Stimulated activated effector memory CD8-positive, alpha-beta T cell treated with anti-CD3 and anti-CD28 coated beads, Interleukin-12 subunit alpha, Interleukin-12 subunit beta, amount 100 ng/mL, for 72 hours (primary cell): Measurements from ENCODE around the gene FSTL1.
A peak's percentile ranks its signal among the peaks of the same experiment; 100 is the strongest.

ENCODE experiments used
- ATAC-seq: fragments of 150-1000 bp; cut with Tn5 transposase; 2 replicates; pipeline ENCODE4 v1.10.0; 2021
- DNase-seq, 2 donors: peaks; one replicate each; pipeline ENCODE4 v3.0.0; 2021 to 2022; ENCODE audit warnings: low spot score in 2 of 2
- H3K27ac Mint-ChIP-seq: one replicate; pipeline ENCODE4 v1.8.0; 2022; ENCODE audit warnings: mild to moderate bottlenecking, mixed read lengths
- H3K36me3 Mint-ChIP-seq: one replicate; pipeline ENCODE4 v1.8.0; 2022; ENCODE audit warnings: mild to moderate bottlenecking, mixed read lengths
- H3K4me1 Mint-ChIP-seq: one replicate; pipeline ENCODE4 v1.8.0; 2022; ENCODE audit warnings: mixed read lengths
- H3K4me3 Mint-ChIP-seq: one replicate; pipeline ENCODE4 v1.8.0; 2022; ENCODE audit warnings: mild to moderate bottlenecking, mixed read lengths
- H3K9me3 Mint-ChIP-seq: one replicate; pipeline ENCODE4 v1.8.0; 2022; ENCODE audit warnings: mixed read lengths

FSTL1 gene

GRCh38 chr3:120418866-120419490, 31.8 kb downstream of the FSTL1 start:
- H3K27ac Mint-ChIP-seq = no peak overlapping the region
- no peaks in the 10 kb centered on the region for H3K9me3 Mint-ChIP-seq
- peak; percentile 49 for ATAC-seq
- no peak overlapping the region for H3K4me3 Mint-ChIP-seq
- no peak for DNase-seq
- H3K4me1 Mint-ChIP-seq = peaks cover 24% of the 10 kb centered on the region
- no peaks in the 10 kb centered on the region for H3K36me3 Mint-ChIP-seq

DNA sequence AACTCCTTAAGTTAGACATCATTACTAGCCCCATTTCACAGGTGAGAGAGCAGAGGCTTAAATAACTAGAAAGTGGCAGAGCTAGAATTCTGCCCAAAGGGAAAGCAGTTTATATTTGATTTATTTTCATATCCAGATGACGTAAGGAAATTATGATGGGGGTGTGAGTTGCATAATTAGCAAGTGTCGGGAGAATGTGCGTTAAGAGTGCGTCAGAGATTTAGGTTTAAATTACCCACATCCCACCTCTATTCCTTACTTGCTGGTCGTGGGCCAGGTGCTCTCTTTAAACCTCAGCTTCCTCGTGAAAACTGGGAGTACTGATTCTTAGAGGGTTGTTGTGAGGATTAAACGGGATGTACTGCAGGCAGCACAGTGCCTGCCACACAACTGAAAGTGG, 32.3 kb downstream of the FSTL1 start:
- Mint-ChIP-seq H3K27ac (no peak overlapping the region), H3K4me3 (no peak overlapping the region), H3K9me3 (no peaks in the 10 kb centered on the region)

DNA sequence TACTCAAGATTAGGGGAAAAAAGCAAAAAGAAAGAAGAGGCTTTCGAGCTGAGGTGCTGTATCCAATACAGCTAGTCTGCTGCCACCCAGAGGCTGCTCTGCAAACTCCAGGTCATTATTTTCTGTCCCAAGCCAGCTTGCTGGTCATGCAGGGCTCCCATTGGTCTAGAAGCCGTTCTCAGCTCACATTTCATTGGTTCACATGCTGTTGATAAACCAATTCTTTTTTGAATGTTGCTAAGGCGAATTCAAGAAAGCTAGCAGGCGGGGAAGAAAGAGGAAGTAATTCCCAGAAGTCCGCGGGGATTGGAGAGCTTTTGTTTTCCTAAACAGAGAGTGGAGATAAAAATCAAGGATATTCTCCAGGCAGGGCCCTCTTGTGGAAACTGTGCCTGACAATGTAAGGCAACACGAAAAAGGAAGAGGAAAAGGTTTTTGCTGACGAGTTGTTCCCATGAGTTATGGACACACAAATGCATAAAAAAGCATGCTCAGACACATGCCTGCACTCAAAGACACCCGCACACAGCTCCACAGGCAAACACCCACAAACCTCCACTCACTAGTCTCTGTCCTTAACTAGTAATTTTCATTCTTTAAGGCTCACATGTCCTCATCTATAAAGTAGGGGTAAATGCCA, 33.4 kb downstream of the FSTL1 start:
- ATAC-seq (peak; percentile 97), DNase-seq (peak; percentile 67 to 90)
- no peaks in the 10 kb centered on the region for H3K9me3 Mint-ChIP-seq
- H3K4me3 Mint-ChIP-seq = peak overlapping the region; percentile 74
- H3K27ac Mint-ChIP-seq = peak overlapping the region; percentile 77
- peaks cover 24% of the 10 kb centered on the region for H3K4me1 Mint-ChIP-seq
- H3K36me3 Mint-ChIP-seq = no peaks in the 10 kb centered on the region

More for the DNA sequence above, 32.3 kb downstream of the FSTL1 start:
- no peaks in the 10 kb centered on the region for H3K36me3 Mint-ChIP-seq
- DNase-seq (no peak), ATAC-seq (no peak)
- H3K4me1 Mint-ChIP-seq = peaks cover 24% of the 10 kb centered on the region

DNA sequence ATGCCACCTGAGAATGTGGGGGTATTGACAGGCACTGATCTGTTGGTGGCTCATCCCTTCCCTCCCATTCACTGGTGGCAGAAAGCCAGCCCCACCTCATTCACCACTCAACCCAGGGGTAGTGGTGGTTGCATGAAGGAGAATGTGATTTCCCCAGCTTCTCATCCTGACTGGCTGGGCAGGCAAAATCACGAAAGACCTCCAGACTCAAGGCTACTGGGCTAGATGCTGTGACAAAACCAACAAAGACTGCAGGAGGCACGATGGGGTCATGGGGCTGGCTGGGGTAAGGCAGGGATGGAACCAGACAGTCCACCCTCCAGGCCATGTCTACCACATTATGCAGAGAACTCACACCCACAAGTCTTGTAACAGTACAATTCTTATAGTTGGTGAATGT, 33.9 kb downstream of the FSTL1 start:
- H3K27ac Mint-ChIP-seq = peak overlapping the region; percentile 77
- DNase-seq = no peak
- no peaks in the 10 kb centered on the region for H3K36me3 Mint-ChIP-seq
- peaks cover 24% of the 10 kb centered on the region for H3K4me1 Mint-ChIP-seq
- H3K9me3 Mint-ChIP-seq = no peaks in the 10 kb centered on the region
- peak overlapping the region; percentile 74 for H3K4me3 Mint-ChIP-seq
- peak; percentile 42 for ATAC-seq

GRCh38 chr3:120415756-120416155, 35.0 kb downstream of the FSTL1 start:
- H3K4me3 Mint-ChIP-seq = no peak overlapping the region

DNA sequence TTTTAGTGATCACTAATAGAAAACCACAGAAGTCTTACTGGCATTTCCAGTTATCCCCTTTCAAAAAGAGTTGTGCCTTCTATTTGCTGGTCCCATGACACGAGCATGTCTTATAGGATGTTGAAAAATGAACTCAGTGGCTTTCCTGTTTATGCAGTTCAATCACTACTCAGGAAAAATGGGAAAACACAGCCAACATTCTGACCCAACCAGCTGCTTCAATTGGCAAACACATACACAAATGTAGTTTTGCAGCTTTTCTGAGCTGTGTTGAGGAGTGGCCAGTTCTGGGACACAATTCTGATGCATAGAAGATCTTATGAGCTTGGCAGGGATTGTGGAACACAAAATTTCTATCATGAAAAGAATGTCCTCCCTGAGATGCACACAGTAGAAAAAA, 40.3 kb downstream of the FSTL1 start:
- DNase-seq (no peak), ATAC-seq (no peak)
- no peak overlapping the region for H3K4me3 Mint-ChIP-seq
- H3K9me3 Mint-ChIP-seq = no peaks in the 10 kb centered on the region
- H3K27ac Mint-ChIP-seq = no peak overlapping the region
- no peaks in the 10 kb centered on the region for H3K4me1 Mint-ChIP-seq
- no peaks in the 10 kb centered on the region for H3K36me3 Mint-ChIP-seq

More at GRCh38 chr3:120415756-120416155, 35.0 kb downstream of the FSTL1 start:
- Mint-ChIP-seq H3K4me1 (peaks cover 24% of the 10 kb centered on the region), H3K27ac (no peak overlapping the region), H3K9me3 (no peaks in the 10 kb centered on the region), H3K36me3 (no peaks in the 10 kb centered on the region)
- DNase-seq (no peak), ATAC-seq (no peak)

- Mint-ChIP-seq H3K9me3 (no peaks in the 10 kb centered on the region), H3K4me3 (no peak overlapping the region), H3K27ac (no peak overlapping the region), H3K36me3 (no peaks in the 10 kb centered on the region), H3K4me1 (no peaks in the 10 kb centered on the region)
- no peak for DNase-seq
- ATAC-seq = no peak
Observed at GRCh38 chr3:120410116-120410515, 40.7 kb downstream of the FSTL1 start.

- H3K4me1 Mint-ChIP-seq = no peaks in the 10 kb centered on the region
- ATAC-seq = no peak
- no peak for DNase-seq
- no peaks in the 10 kb centered on the region for H3K36me3 Mint-ChIP-seq
- H3K27ac Mint-ChIP-seq = no peak overlapping the region
- no peak overlapping the region for H3K4me3 Mint-ChIP-seq
- no peaks in the 10 kb centered on the region for H3K9me3 Mint-ChIP-seq
Observed at GRCh38 chr3:120407508-120408287, 43.1 kb downstream of the FSTL1 start.

- Mint-ChIP-seq H3K27ac (no peak overlapping the region), H3K4me1 (no peaks in the 10 kb centered on the region), H3K4me3 (no peak overlapping the region), H3K36me3 (no peaks in the 10 kb centered on the region), H3K9me3 (no peaks in the 10 kb centered on the region)
- DNase-seq (no peak), ATAC-seq (no peak)
Observed at GRCh38 chr3:120404876-120405275, 45.9 kb downstream of the FSTL1 start.

DNA sequence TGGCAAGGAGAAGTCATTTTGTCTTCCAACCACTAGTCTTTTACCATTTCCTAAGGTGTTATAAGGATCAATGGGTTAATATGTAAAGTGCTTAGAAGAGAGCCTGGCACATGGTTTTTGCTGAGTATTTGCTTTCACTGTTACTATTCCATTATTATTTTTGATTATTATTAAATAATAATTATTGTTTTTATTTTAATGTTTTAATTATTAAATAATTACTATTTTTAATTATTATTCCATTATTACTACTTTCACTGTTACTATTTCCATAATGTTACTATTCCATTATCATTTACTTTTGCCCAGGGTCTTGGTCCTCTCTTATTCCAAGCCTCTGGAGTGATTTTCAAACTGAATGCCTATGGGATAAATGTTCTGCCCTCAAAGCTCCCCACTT, 48.5 kb downstream of the FSTL1 start:
- Mint-ChIP-seq H3K4me3 (no peak overlapping the region), H3K9me3 (no peaks in the 10 kb centered on the region), H3K36me3 (no peaks in the 10 kb centered on the region), H3K27ac (no peak overlapping the region), H3K4me1 (no peaks in the 10 kb centered on the region)
- DNase-seq (no peak), ATAC-seq (no peak)

DNA sequence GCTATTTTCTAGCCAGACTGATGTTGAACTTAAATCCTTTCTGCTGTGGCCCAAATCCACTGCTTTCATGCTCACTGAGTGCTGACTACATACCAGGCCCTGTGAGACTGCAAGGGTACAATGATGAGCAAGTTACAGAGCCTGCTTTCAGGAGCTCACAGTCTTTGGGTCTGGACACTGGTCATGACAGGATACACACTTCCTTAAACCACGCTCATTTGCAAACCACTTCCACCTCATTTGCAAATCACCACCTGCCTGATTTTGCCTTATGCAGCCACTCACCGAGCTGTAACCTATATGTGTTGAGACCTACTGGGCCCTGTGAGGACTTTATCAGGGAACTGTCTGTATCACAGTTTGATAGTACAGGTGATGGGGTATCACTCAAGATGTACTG, 51.4 kb downstream of the FSTL1 start:
- Mint-ChIP-seq H3K36me3 (no peaks in the 10 kb centered on the region), H3K4me3 (no peak overlapping the region)

DNA sequence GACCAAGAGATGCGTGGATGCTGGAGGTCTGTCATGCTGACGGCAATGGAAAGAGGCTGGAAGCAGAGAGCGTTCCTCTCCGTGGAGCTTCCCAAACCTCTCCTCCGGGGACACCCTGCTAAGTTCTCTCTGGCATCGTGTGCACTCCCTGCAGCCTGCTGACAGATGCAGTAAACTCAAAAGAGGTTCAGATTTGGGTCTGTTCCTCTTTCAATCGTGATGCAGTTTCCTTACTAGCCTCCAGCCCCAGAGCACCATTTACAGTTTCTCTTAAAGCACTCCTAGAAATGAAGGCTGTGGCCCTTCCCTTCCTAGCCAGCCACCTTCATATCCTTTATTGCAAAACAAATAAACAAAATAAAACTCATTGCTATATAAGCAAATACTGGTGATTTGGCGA, 54.3 kb downstream of the FSTL1 start:
- no peak for ATAC-seq
- H3K36me3 Mint-ChIP-seq = no peaks in the 10 kb centered on the region
- H3K27ac Mint-ChIP-seq = no peak overlapping the region
- H3K9me3 Mint-ChIP-seq = no peaks in the 10 kb centered on the region
- no peaks in the 10 kb centered on the region for H3K4me1 Mint-ChIP-seq
- DNase-seq = no peak
- no peak overlapping the region for H3K4me3 Mint-ChIP-seq

More for the DNA sequence above, 51.4 kb downstream of the FSTL1 start:
- H3K9me3 Mint-ChIP-seq = no peaks in the 10 kb centered on the region
- H3K4me1 Mint-ChIP-seq = no peaks in the 10 kb centered on the region
- DNase-seq (no peak), ATAC-seq (no peak)
- H3K27ac Mint-ChIP-seq = no peak overlapping the region

DNA sequence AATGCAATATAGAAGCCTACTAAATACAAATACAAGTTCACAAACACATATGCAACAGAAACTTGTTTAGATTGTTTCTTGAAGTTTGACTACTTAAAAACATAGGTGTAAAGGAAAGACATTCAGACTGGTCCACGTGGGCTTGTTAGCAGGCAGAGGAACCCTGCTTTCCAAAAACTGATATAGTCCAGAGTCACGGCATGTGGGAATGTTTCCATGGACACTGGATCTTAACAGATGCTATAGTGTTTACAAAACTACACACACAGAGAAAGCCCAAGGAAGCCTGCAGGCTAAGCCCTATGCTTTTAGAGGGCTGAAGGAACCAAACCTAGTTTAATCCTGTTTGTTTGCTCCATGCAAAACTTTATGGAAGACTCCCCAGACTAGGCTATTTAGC, 56.4 kb downstream of the FSTL1 start:
- H3K4me1 Mint-ChIP-seq = no peaks in the 10 kb centered on the region

DNA sequence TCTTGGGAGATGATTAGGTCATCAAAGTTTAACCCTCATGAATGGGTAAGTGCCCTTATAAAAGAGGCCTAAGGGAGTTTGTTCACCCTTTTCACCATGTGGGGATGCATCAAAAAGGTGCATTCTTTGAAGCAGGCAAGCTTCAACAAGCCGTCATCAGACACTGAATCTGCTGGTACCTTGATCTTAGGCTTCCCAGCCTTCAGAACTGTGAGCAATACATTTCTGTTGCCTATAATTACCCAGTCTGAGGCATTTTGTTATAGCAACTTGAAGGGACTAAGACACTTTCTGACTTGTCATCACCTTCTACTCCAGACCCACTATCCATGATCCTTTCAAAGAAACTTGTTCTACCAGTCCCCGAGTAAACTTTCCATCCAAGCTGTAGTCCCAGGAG, 57.0 kb downstream of the FSTL1 start:
- Mint-ChIP-seq H3K27ac (no peak overlapping the region), H3K9me3 (no peaks in the 10 kb centered on the region), H3K4me1 (no peaks in the 10 kb centered on the region), H3K4me3 (no peak overlapping the region), H3K36me3 (no peaks in the 10 kb centered on the region)
- no peak for ATAC-seq
- no peak for DNase-seq

More for the DNA sequence above, 56.4 kb downstream of the FSTL1 start:
- H3K27ac Mint-ChIP-seq = no peak overlapping the region
- no peak overlapping the region for H3K4me3 Mint-ChIP-seq
- no peaks in the 10 kb centered on the region for H3K9me3 Mint-ChIP-seq
- H3K36me3 Mint-ChIP-seq = no peaks in the 10 kb centered on the region
- ATAC-seq (no peak), DNase-seq (no peak)

DNA sequence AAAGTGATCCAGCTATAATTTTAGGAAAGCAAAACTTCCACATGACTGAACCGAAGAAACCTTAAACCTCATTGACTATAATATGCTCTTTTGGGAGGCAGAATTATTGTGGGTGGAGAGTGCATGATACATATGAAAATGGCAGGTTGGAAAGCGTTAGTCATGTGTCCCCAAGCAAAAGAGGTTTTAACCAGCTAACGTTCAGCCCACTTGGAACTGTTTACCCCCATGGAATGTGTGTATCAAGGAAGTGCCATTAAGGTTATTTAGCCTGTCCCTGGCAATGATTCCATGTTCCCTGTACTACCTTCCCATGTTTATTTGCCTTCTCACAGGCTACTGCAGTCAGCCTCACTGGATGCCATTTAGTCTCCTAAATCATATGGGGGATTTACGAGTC, 57.5 kb downstream of the FSTL1 start:
- DNase-seq = no peak
- Mint-ChIP-seq H3K4me3 (no peak overlapping the region), H3K36me3 (no peaks in the 10 kb centered on the region), H3K4me1 (no peaks in the 10 kb centered on the region), H3K27ac (no peak overlapping the region), H3K9me3 (no peaks in the 10 kb centered on the region)
- no peak for ATAC-seq

DNA sequence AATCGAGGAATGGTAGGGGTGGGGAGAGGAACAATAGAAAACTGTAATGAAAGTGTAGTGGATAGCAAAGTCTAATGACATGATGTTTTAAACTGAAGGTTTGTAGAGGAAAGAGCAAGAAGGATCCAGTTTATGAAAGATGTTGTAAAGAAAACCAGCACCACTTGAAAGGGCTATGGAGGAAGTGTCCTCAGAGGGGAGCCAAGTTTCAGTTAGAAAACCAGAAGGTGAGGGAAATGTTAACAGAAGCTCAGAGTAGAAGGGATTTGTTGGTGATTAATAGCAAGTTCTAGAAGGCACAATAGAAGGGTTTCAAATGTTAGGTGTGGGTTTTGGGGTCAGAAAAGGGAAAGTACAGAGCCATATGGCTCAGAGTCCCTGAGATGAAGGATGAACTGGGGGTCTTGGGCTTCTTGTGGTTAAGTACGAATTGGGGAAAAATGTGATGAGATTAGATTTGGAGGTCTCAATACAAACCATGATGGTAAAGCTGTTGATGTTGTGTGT, 67.8 kb downstream of the FSTL1 start:
- Mint-ChIP-seq H3K27ac (no peak overlapping the region), H3K4me1 (no peaks in the 10 kb centered on the region), H3K4me3 (no peak overlapping the region), H3K9me3 (no peaks in the 10 kb centered on the region), H3K36me3 (no peaks in the 10 kb centered on the region)
- ATAC-seq (no peak), DNase-seq (no peak)
